GM21367 (cell line): Measurements from ENCODE around the gene RNF183.
"Not testable (repeated sequence)": the region's sequence is repeated elsewhere in the genome, so short reads cannot be mapped to it uniquely, and the experiment has no call there.

Experiments
- ATAC-seq: cut with Tn5 transposase; IDR thresholded peaks from one replicate; pipeline ENCODE4 v1.9.1; 2021; ENCODE audit not compliant: unreplicated experiment

RNF183 gene

GRCh38 chr9:113317777-113318176, 14.6 kb upstream of the RNF183 start:
- no peak for ATAC-seq

GRCh38 chr9:113316030-113316429, 12.9 kb upstream of the RNF183 start:
- ATAC-seq = no peak

- ATAC-seq = no peak
Measured at GRCh38 chr9:113315231-113315630, 12.1 kb upstream of the RNF183 start.

- ATAC-seq = no peak
Measured at GRCh38 chr9:113313261-113313660, 10.1 kb upstream of the RNF183 start.

- ATAC-seq = no peak
Measured at GRCh38 chr9:113311961-113312360, 8.8 kb upstream of the RNF183 start.

GRCh38 chr9:113310538-113310937, 7.4 kb upstream of the RNF183 start:
- ATAC-seq = no peak

- ATAC-seq = no peak
Measured at GRCh38 chr9:113309204-113309813, 6.1 kb upstream of the RNF183 start.

- ATAC-seq = no peak
Measured at GRCh38 chr9:113307396-113307975, 4.3 kb upstream of the RNF183 start.

GRCh38 chr9:113306566-113306965, 3.4 kb upstream of the RNF183 start:
- no peak for ATAC-seq

GRCh38 chr9:113301548-113301947, 1.6 kb downstream of the RNF183 start:
- ATAC-seq = no peak

GRCh38 chr9:113299800-113300292, 3.3 kb downstream of the RNF183 start:
- no peak for ATAC-seq

- no peak for ATAC-seq
Measured at GRCh38 chr9:113298924-113299770, 4.0 kb downstream of the RNF183 start.

GRCh38 chr9:113298311-113298710, 4.9 kb downstream of the RNF183 start:
- no peak for ATAC-seq

GRCh38 chr9:113296796-113297558, 6.2 kb downstream of the RNF183 start:
- no peak for ATAC-seq

GRCh38 chr9:113296247-113296646, 6.9 kb downstream of the RNF183 start:
- not testable (repeated sequence) for ATAC-seq

- no peak for ATAC-seq
Measured at GRCh38 chr9:113293285-113293878, 9.8 kb downstream of the RNF183 start.

GRCh38 chr9:113290052-113290607, 13.0 kb downstream of the RNF183 start:
- no peak for ATAC-seq

- ATAC-seq = no peak
Measured at GRCh38 chr9:113289091-113289490, 14.1 kb downstream of the RNF183 start.

GRCh38 chr9:113281356-113281755, 21.8 kb downstream of the RNF183 start:
- no peak for ATAC-seq

GRCh38 chr9:113278840-113279239, 24.3 kb downstream of the RNF183 start:
- ATAC-seq = no peak
